Omental fat pad (tissue), 4 donors: ENCODE results near the gene SLC17A3. TPM values are rescaled to one million over a fixed set of nuclear protein-coding genes. Genes with fewer than 3 reads are reported as not detected.

Source experiments
- ATAC-seq: fragments of 150-250 bp; one replicate; pipeline ENCODE4 v1.9.1; 2016; ENCODE audit warnings: mild to moderate bottlenecking, moderate library complexity; ENCODE audit not compliant: low FRiP score
- DNase-seq: peaks from one replicate; pipeline ENCODE4 v3.0.0-alpha.2; 2019; ENCODE audit warnings: low spot score
- CTCF ChIP-seq, 3 donors: fragments of 450-650 bp; IDR thresholded peaks; one replicate each; pipeline ENCODE4 v1.5.1; 2016 to 2017; ENCODE audit warnings: antibody characterized with exemption in 3 of 3, mild to moderate bottlenecking in 3 of 3, moderate library complexity in 2 of 3
- total RNA-seq, 4 donors: library from RNA; depleted of rRNA; stranded (reverse); fragments of >200 nt; gene quantifications; one replicate each; pipeline ENCODE4 v1.1.0, GENCODE V29; 2016

Gene SLC17A3
- total RNA-seq, 4 donors from 2014 or later: not detected

- DNase-seq: no peak
- no peak for TF ChIP-seq CTCF (IDR thresholded peaks at IDR 0.05)
- ATAC-seq: no peak
Measured at GRCh38 chr6:25892877-25893276, 18.8 kb upstream of the SLC17A3 start.

GRCh38 chr6:25889877-25890853 is 16.1 kb upstream of the SLC17A3 start:
- ATAC-seq (no peak), DNase-seq (no peak)
- TF ChIP-seq CTCF (IDR thresholded peaks at IDR 0.05): no peak

- TF ChIP-seq CTCF (IDR thresholded peaks at IDR 0.05): no peak
- ATAC-seq (no peak), DNase-seq (no peak)
Measured at GRCh38 chr6:25888626-25889025, 14.6 kb upstream of the SLC17A3 start.

- ATAC-seq (no peak), DNase-seq (no peak)
- no peak for TF ChIP-seq CTCF (IDR thresholded peaks at IDR 0.05)
Measured at GRCh38 chr6:25886066-25886465, 12.0 kb upstream of the SLC17A3 start.

GRCh38 chr6:25883991-25884390 is 9.9 kb upstream of the SLC17A3 start:
- no peak for DNase-seq
- peak; percentile 89 for ATAC-seq
- no peak for TF ChIP-seq CTCF (IDR thresholded peaks at IDR 0.05)

- ATAC-seq (no peak), DNase-seq (no peak)
Measured at GRCh38 chr6:25883536-25883935, 9.5 kb upstream of the SLC17A3 start.

More at GRCh38 chr6:25883536-25883935, 9.5 kb upstream of the SLC17A3 start:
- TF ChIP-seq CTCF (IDR thresholded peaks at IDR 0.05): no peak
